Activated CD4-positive, CD25-positive, alpha-beta regulatory T cell treated with anti-CD3 and anti-CD28 coated beads, Interleukin-2, amount 50 U/mL, for 16 hours (primary cell): ENCODE data around the gene MRFAP1L1.

ENCODE experiments used
- DNase-seq: peaks from one replicate; pipeline ENCODE4 v3.0.0-alpha.2; 2020; ENCODE audit warnings: low read depth, low spot score

The MRFAP1L1 gene

DNA sequence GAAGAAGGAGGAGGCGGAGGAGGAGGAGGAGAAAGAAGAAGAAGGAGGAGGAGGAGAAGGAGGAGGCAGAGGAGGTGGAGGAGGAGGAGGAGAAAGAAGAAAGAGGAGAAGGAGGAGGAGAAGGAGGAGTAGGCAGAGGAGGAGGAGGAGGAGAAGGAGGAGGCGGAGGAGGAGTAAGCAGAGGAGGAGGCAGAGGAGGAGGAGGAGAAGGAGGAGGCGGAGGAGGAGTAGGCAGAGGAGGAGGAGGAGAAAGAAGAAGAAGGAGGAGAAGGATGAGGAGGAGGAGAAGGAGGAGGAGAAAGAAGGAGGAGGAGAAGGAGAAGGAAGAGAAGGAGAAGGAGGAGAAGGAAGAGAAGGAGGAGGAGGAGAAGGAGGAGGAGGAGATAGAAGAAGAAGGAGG lies 49.2 kb downstream of the MRFAP1L1 start:
- no peak for DNase-seq

DNA sequence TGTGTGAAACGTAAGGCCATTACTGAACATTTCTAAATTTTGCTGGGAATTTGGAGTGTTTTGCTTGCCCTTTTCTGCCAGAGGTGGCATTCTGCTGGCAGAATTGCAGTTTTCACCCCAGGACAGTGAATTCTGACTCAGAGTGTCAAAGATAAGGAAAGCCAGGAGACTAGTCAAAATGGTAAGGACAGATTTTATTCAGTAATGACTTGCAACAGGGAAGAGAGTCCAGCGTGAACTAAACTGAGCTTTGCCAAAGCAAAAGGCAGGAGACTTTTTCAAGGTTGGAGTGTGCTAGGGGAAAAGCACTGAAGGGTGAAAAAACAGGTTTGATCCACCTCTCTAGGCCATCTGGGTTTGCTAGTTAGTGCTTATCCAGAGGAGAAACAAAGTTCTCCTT lies 49.8 kb downstream of the MRFAP1L1 start:
- no peak for DNase-seq

DNA sequence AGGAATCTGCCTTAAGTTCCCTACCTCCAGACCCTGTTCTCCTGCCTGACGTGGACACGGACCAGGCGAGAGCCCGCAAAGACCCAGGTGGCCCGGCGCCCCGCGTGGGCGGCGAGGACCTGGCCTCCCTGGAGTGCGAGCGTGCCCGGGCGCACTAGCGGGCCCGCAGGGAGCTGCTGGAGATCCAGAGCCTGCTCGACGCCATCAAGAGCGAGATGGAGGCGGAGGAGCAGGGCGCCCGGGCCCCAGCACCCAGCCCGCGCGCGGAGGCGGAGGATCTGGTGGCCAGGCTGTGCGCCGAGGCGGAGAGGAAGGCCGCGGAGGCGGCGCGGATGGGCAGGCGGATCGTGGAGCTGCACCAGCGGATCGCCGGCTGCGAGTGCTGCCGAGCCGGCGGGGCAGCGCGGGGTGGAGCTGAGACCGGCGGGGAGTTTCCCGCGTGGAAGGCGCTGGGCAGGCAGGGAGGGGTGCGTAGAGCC lies 51.0 kb downstream of the MRFAP1L1 start:
- DNase-seq, result no peak

DNA sequence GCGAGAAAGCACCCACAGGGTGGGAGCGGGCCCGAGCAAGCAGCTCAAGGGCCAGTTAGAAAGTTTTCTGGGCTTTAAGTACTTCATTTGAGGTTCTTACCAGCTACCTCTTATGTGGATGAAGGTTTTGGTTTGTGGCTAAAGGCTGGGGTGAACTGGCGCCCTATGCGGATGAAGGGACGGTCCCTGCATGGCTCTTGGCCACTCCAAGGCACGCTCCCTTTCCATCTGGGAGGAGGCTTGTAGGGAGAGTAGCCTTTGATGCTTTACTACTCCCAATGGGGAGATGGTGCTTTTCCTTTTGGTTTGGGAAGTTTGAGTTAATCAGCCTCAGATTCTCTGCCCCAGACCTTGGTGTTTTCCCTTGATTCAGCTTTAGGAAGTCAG lies 51.5 kb downstream of the MRFAP1L1 start:
- DNase-seq, result no peak
